IgD-negative memory B cell (primary cell): Measurements from ENCODE around the gene DIP2B. TPM values are rescaled to one million over a fixed set of nuclear protein-coding genes. Genes with fewer than 3 reads are reported as not detected.
"Not testable (repeated sequence)": the region's sequence is repeated elsewhere in the genome, so short reads cannot be mapped to it uniquely, and the experiment has no call there.

ENCODE experiments used
- H3K27ac Mint-ChIP-seq, 3 donors: one replicate each; pipeline ENCODE4 v1.8.0; 2020 to 2022; ENCODE audit warnings: mild to moderate bottlenecking in 3 of 3, mixed read lengths in 3 of 3, moderate library complexity in 1 of 3
- H3K27me3 Mint-ChIP-seq: one replicate; pipeline ENCODE4 v1.8.0; 2021; ENCODE audit warnings: mixed read lengths
- H3K36me3 Mint-ChIP-seq: one replicate; pipeline ENCODE4 v1.8.0; 2020; ENCODE audit warnings: mild to moderate bottlenecking, mixed read lengths
- H3K4me1 Mint-ChIP-seq, 3 donors: one replicate each; pipeline ENCODE4 v1.8.0; 2020 to 2022; ENCODE audit warnings: mixed read lengths in 3 of 3, mild to moderate bottlenecking in 1 of 3
- H3K4me3 Mint-ChIP-seq, 4 donors: one replicate each; pipeline ENCODE4 v1.8.0; 2020 to 2022; ENCODE audit warnings: mild to moderate bottlenecking in 4 of 4, mixed read lengths in 4 of 4, moderate library complexity in 3 of 4
- H3K9me3 Mint-ChIP-seq, 3 donors: one replicate each; pipeline ENCODE4 v1.8.0; 2020 to 2021; ENCODE audit warnings: mixed read lengths in 3 of 3, mild to moderate bottlenecking in 1 of 3
- polyA plus RNA-seq: library from polyadenylated mRNA; unstranded; fragments of 300-500 nt; fragmentation: Illumina TruSeq; gene quantifications from one replicate; pipeline ENCODE4 v1.2.3, GENCODE V29; 2021

DIP2B gene
- polyA plus RNA-seq, 1 donor from 2014 or later = 16.4 TPM

DNA sequence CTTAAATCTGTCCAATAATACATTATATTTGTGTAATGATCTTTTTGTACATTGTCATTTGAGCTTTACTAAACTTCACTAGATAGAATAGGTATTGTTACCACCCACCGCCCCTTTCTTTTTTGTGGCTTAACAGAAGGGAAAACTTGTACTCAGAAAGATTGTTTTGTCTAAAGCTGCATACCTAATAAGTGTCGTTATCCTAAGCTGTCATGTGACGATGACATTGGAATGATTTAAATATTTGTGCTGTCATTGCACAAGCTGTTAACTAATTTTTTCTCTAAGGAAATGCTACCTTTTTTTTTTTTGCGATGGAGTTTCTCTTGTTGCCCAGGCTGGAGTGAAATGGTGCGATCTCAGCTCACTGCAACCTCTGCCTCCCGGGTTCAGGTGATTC lies 3.6 kb downstream of the DIP2B start:
- peaks cover 32 to 52% (median 46%) of the 10 kb centered on the region in 3 donors for H3K4me1 Mint-ChIP-seq
- H3K4me3 Mint-ChIP-seq = peak overlapping the region; percentile 63 to 98 (median 78)
- no peaks in the 10 kb centered on the region for H3K27me3 Mint-ChIP-seq
- peaks cover 4% of the 10 kb centered on the region for H3K36me3 Mint-ChIP-seq
- no peaks in the 10 kb centered on the region for H3K9me3 Mint-ChIP-seq
- H3K27ac Mint-ChIP-seq = peak overlapping the region in 2 of 3 donors; percentile 42 to 53

- peaks cover 32 to 57% (median 49%) of the 10 kb centered on the region in 3 donors for H3K4me1 Mint-ChIP-seq
- H3K36me3 Mint-ChIP-seq = peaks cover 4% of the 10 kb centered on the region
- no peaks in the 10 kb centered on the region for H3K9me3 Mint-ChIP-seq
- peak overlapping the region; percentile 63 to 98 (median 76) for H3K4me3 Mint-ChIP-seq
- H3K27ac Mint-ChIP-seq = peak overlapping the region; percentile 42 to 84 (median 76)
- no peaks in the 10 kb centered on the region for H3K27me3 Mint-ChIP-seq
These were observed 4.3 kb downstream of the DIP2B start for GRCh38 chr12:50508970-50509663.

DNA sequence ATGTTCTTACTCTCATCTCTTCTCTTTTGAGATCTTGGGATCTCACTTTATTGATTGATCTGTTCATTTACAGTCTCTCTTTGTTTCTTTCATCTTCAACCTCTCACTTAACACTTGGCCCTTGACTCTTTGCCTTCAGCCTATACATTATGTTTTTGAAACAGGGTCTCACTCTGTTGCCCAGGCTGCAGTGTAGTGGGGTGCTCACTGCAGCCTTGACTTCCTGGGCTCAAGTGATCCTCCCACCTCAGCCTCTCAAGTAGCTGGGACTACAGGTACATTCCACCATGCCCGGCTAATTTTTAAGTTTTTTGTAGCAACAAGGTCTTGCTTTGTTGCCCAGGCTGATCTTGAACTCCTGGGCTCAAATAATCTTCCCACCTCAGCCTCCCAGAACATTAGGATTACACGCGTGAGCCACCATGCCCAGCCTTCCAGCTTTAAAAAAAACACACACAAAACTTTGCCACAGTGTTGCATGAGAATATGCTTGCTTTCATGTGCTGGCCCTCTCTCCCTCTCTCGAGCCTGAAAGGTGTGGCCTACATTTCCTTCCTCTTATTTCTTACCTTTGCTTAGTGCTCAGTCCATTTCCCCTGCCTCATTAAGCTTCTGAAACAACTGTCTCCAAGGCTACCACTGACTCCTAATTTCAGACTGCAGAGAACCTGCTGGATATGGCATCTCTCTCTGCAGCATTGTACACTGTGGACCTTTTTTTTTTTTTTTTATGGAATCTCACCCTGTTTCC lies 9.9 kb downstream of the DIP2B start:
- H3K27ac Mint-ChIP-seq = peak overlapping the region; percentile 42 to 96 (median 82)
- peaks cover 21 to 52% (median 51%) of the 10 kb centered on the region in 3 donors for H3K4me1 Mint-ChIP-seq
- H3K9me3 Mint-ChIP-seq = no peaks in the 10 kb centered on the region

GRCh38 chr12:50515587-50515986 lies 10.8 kb downstream of the DIP2B start:
- Mint-ChIP-seq H3K4me1 (peaks cover 21 to 51% (median 50%) of the 10 kb centered on the region in 3 donors), H3K9me3 (no peaks in the 10 kb centered on the region), H3K27ac (peak overlapping the region; percentile 0 to 96 (median 82))

More for the DNA sequence above, 9.9 kb downstream of the DIP2B start:
- Mint-ChIP-seq H3K4me3 (peak overlapping the region; percentile 41 to 86 (median 80)), H3K27me3 (no peaks in the 10 kb centered on the region), H3K36me3 (no peaks in the 10 kb centered on the region)

GRCh38 chr12:50517421-50518048 lies 12.8 kb downstream of the DIP2B start:
- H3K9me3 Mint-ChIP-seq = no peaks in the 10 kb centered on the region
- no peaks in the 10 kb centered on the region for H3K27me3 Mint-ChIP-seq
- no peak overlapping the region for H3K4me3 Mint-ChIP-seq
- H3K36me3 Mint-ChIP-seq = no peaks in the 10 kb centered on the region
- peaks cover 27 to 53% (median 51%) of the 10 kb centered on the region in 3 donors for H3K4me1 Mint-ChIP-seq
- H3K27ac Mint-ChIP-seq = no peak overlapping the region

More at GRCh38 chr12:50515587-50515986, 10.8 kb downstream of the DIP2B start:
- Mint-ChIP-seq H3K36me3 (no peaks in the 10 kb centered on the region), H3K4me3 (peak overlapping the region in 3 of 4 donors; percentile 72 to 74 (median 73)), H3K27me3 (no peaks in the 10 kb centered on the region)

DNA sequence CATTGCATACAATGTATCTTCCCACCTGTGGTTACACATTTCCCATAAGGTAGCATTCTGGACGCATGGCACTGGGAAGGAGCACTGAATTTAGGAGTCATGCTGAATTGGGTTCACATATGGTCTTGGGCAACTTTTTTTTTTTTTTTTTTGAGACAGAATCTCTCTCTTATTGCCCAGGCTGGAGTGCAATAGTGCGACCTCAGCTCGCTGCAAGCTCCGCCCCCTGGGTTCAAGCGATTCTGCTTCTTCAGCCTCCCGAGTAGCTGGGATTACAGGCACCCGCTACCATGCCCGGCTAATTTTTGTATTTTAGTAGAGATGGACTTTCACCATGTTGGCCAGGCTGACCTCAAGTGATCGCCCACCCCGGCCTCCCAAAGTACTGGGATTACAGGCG lies 13.3 kb downstream of the DIP2B start:
- Mint-ChIP-seq H3K36me3 (peaks cover 1% of the 10 kb centered on the region), H3K27ac (no peak overlapping the region)

DNA sequence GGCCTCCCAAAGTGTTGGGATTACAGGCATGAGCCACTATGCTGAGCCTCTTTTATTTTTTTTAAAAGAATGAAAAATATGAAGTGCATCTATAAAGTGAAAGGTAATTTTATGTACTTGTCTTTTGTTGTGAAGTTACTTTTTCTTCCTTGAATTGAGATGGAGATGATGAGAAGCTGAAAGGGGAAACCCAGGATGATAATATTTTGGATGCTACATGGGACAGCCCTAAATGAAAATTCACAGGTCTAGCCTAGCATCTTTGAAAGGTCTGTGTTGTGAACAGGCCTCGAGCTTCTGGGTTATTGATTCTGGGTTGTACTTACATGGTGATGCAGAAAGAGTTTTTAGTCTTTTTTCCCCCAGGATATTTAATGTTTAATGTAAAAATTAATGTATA lies 14.6 kb downstream of the DIP2B start:
- H3K27ac Mint-ChIP-seq = peak overlapping the region in 2 of 3 donors; percentile 20 to 93
- no peaks in the 10 kb centered on the region for H3K27me3 Mint-ChIP-seq
- H3K4me1 Mint-ChIP-seq = peaks cover 32 to 46% (median 46%) of the 10 kb centered on the region in 3 donors
- H3K36me3 Mint-ChIP-seq = peaks cover 8% of the 10 kb centered on the region
- no peaks in the 10 kb centered on the region for H3K9me3 Mint-ChIP-seq
- peak overlapping the region in 2 of 4 donors; percentile 63 to 79 for H3K4me3 Mint-ChIP-seq

More for the DNA sequence above, 13.3 kb downstream of the DIP2B start:
- H3K9me3 Mint-ChIP-seq = no peaks in the 10 kb centered on the region
- peaks cover 30 to 51% (median 50%) of the 10 kb centered on the region in 3 donors for H3K4me1 Mint-ChIP-seq
- H3K4me3 Mint-ChIP-seq = no peak overlapping the region
- no peaks in the 10 kb centered on the region for H3K27me3 Mint-ChIP-seq

DNA sequence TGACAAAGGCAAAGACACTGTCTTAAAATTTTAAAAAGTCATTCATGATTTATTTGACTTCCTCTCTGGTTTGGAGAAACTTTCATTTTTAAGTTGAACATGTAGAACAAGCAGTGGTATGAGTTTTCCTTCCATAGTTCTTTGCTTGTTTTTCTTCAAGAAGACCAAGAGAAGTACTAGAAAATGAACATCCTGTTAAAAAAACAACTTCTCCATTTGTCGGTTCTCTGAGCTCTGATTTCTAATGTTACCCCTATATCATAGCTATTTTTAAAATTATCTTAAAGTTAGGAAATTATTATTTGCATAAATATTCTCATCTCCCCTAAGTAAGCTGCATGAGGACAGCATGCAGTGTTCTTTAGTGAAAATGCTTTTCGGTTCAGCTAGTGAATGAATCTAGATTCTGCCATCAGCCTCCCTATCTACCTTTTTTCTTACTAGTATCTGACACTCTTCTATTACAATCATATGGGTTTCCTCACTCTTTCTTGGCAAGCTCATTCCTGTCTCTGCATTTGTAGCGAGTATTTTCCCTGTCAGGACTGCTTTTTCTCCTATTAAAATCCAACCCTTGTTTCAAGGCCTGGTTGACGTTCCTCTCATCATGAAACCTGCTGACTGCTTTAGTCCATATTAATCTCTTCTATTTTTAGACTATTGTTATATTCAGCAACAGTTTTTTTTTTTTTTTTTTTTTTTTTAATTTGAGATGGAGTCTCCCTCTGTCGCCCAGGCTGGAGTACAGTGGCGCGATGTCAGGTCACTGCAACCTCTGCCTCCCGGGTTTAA lies 15.8 kb downstream of the DIP2B start:
- Mint-ChIP-seq H3K36me3 (peaks cover 8% of the 10 kb centered on the region), H3K4me1 (peaks cover 24 to 41% (median 40%) of the 10 kb centered on the region in 3 donors), H3K4me3 (peak overlapping the region; percentile 60 to 83 (median 70)), H3K27me3 (no peaks in the 10 kb centered on the region), H3K27ac (peak overlapping the region; percentile 84 to 95 (median 93)), H3K9me3 (no peaks in the 10 kb centered on the region)

DNA sequence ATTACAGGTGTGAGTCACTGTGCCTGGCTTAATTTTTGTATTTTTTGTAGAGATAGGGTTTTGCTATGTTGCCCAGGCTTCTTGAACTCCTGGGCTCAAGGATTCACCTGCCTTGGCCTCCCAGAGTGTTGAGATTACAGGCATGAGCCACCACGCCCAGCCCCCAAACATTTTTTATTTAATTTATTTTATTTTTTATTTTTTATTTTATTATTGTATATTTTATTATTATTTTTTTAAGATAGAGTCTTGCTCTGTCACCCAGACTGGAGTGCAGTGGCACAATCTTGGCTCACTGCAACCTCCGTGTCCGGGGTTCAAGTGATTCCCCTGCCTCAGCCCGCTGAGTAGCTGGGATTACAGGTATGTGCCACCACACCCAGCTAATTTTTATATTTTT lies 17.0 kb downstream of the DIP2B start:
- H3K4me1 Mint-ChIP-seq = peaks cover 31 to 44% (median 40%) of the 10 kb centered on the region in 3 donors

GRCh38 chr12:50523772-50524171 lies 19.0 kb downstream of the DIP2B start:
- Mint-ChIP-seq H3K4me3 (no peak overlapping the region), H3K27ac (peak overlapping the region in 1 of 3 donors; percentile 2), H3K4me1 (peaks cover 37 to 52% (median 41%) of the 10 kb centered on the region in 3 donors), H3K36me3 (peaks cover 14% of the 10 kb centered on the region), H3K27me3 (no peaks in the 10 kb centered on the region), H3K9me3 (no peaks in the 10 kb centered on the region)

More for the DNA sequence above, 17.0 kb downstream of the DIP2B start:
- H3K36me3 Mint-ChIP-seq = peaks cover 14% of the 10 kb centered on the region
- not testable (repeated sequence) for H3K4me3 Mint-ChIP-seq, H3K27ac Mint-ChIP-seq, H3K9me3 Mint-ChIP-seq, H3K27me3 Mint-ChIP-seq

GRCh38 chr12:50524621-50525020 lies 19.8 kb downstream of the DIP2B start:
- Mint-ChIP-seq H3K36me3 (peaks cover 14% of the 10 kb centered on the region), H3K4me3 (peak overlapping the region in 1 of 4 donors; percentile 77), H3K4me1 (peaks cover 43 to 53% (median 44%) of the 10 kb centered on the region in 3 donors), H3K27me3 (no peaks in the 10 kb centered on the region), H3K27ac (peak overlapping the region in 1 of 3 donors; percentile 2), H3K9me3 (no peaks in the 10 kb centered on the region)

GRCh38 chr12:50525422-50525821 lies 20.6 kb downstream of the DIP2B start:
- H3K27me3 Mint-ChIP-seq = no peaks in the 10 kb centered on the region
- H3K4me3 Mint-ChIP-seq = peak overlapping the region in 2 of 4 donors; percentile 67 to 85

GRCh38 chr12:50527359-50527726 lies 22.6 kb downstream of the DIP2B start:
- Mint-ChIP-seq H3K9me3 (no peaks in the 10 kb centered on the region), H3K27ac (peak overlapping the region in 2 of 3 donors; percentile 25 to 72), H3K4me3 (no peak overlapping the region), H3K36me3 (peaks cover 14% of the 10 kb centered on the region), H3K27me3 (no peaks in the 10 kb centered on the region), H3K4me1 (peaks cover 33 to 43% (median 34%) of the 10 kb centered on the region in 3 donors)

More at GRCh38 chr12:50525422-50525821, 20.6 kb downstream of the DIP2B start:
- Mint-ChIP-seq H3K9me3 (no peaks in the 10 kb centered on the region), H3K4me1 (peaks cover 37 to 47% (median 40%) of the 10 kb centered on the region in 3 donors), H3K36me3 (peaks cover 14% of the 10 kb centered on the region), H3K27ac (peak overlapping the region; percentile 32 to 65 (median 39))

GRCh38 chr12:50528800-50529199 lies 24.0 kb downstream of the DIP2B start:
- H3K36me3 Mint-ChIP-seq = peaks cover 8% of the 10 kb centered on the region
- H3K27me3 Mint-ChIP-seq = no peaks in the 10 kb centered on the region
- peak overlapping the region; percentile 5 to 42 (median 10) for H3K27ac Mint-ChIP-seq
- peaks cover 30 to 39% (median 30%) of the 10 kb centered on the region in 3 donors for H3K4me1 Mint-ChIP-seq
- peak overlapping the region in 2 of 4 donors; percentile 30 to 47 for H3K4me3 Mint-ChIP-seq
- no peaks in the 10 kb centered on the region for H3K9me3 Mint-ChIP-seq
